ENCODE data around the gene ARID3B. TPM values are rescaled to one million over a fixed set of nuclear protein-coding genes. Genes with fewer than 3 reads are reported as not detected.

ARID3B gene
- total RNA-seq, 1 experiment from 2014 or later: 12.7 TPM

GRCh38 chr15:74603026-74603788 is 62.2 kb downstream of the ARID3B start:
- ChIA-PET CTCF (no interaction called here), POLR2A (no interaction called here)
- Histone ChIP-seq H3K9me3 (ENCODE audit: control insufficient read depth, insufficient read depth, low read depth, low read length) (no peaks in the 10 kb centered on the region), H3K4me3 (ENCODE audit: low read depth in 2 of 2, low read length in 2 of 2) (no peak overlapping the region), H3K36me3 (ENCODE audit: control insufficient read depth, insufficient read depth, low read length) (no peaks in the 10 kb centered on the region), H3K27me3 (ENCODE audit: control insufficient read depth, insufficient read depth, low read length) (no peaks in the 10 kb centered on the region), H3K4me1 (ENCODE audit: control insufficient read depth, insufficient read depth, low read length) (peaks cover 12% of the 10 kb centered on the region), H3K27ac (ENCODE audit: low read length) (no peak overlapping the region)
- intact Hi-C loops (cut with micrococcal nuclease; ENCODE audit: unreplicated experiment): no loop called here
- no TSS peak for BruUV-seq (replicated peaks)
- no peak for TF ChIP-seq REST (IDR thresholded peaks at IDR 0.05; ENCODE audit: insufficient read depth in 1 of 2, low read depth in 2 of 2, low read length in 1 of 2)
- in situ Hi-C loops (cut with HindIII; ENCODE audit: low pct_unique_long_range_greater_than_20kb, low sequenced_read_pairs): no loop called here
- DNase-seq (ENCODE audit: low read depth, low spot score) (no peak), ATAC-seq (no peak)

- Histone ChIP-seq H3K4me3 (ENCODE audit: low read depth in 2 of 2, low read length in 2 of 2) (no peak overlapping the region), H3K9me3 (ENCODE audit: control insufficient read depth, insufficient read depth, low read depth, low read length) (no peaks in the 10 kb centered on the region), H3K27ac (ENCODE audit: low read length) (no peak overlapping the region), H3K36me3 (ENCODE audit: control insufficient read depth, insufficient read depth, low read length) (no peaks in the 10 kb centered on the region), H3K27me3 (ENCODE audit: control insufficient read depth, insufficient read depth, low read length) (no peaks in the 10 kb centered on the region), H3K4me1 (ENCODE audit: control insufficient read depth, insufficient read depth, low read length) (peaks cover 3% of the 10 kb centered on the region)
- ChIA-PET CTCF (no interaction called here), POLR2A (interaction anchor here (0.5 kb wide), 1 partner anchor 145 kb away, joined by 3 read pairs; no protein-coding TSS in a partner anchor)
- intact Hi-C loops (cut with micrococcal nuclease; ENCODE audit: unreplicated experiment) (no loop called here), in situ Hi-C loops (cut with HindIII; ENCODE audit: low pct_unique_long_range_greater_than_20kb, low sequenced_read_pairs) (no loop called here)
- BruUV-seq (replicated peaks): no TSS peak
- TF ChIP-seq CTCF (IDR thresholded peaks at IDR 0.05) (no peak), TCF7L2 (IDR thresholded peaks at IDR 0.05; ENCODE audit: low read depth, low read length) (no peak), POLR2AphosphoS5 (IDR thresholded peaks at IDR 0.05; ENCODE audit: low read depth, low read length) (no peak), SIN3A (IDR thresholded peaks at IDR 0.05; ENCODE audit: borderline replicate concordance, insufficient read depth, low read depth, low read length) (no peak), REST (IDR thresholded peaks at IDR 0.05; ENCODE audit: insufficient read depth in 1 of 2, low read depth in 2 of 2, low read length in 1 of 2) (no peak)
- DNase-seq (ENCODE audit: low read depth, low spot score) (no peak), ATAC-seq (no peak)
Measured at GRCh38 chr15:74603789-74604705, 63.0 kb downstream of the ARID3B start.

All from Panc1 (cell line).